Prostate gland (tissue), 2 donors: ENCODE data around the gene ARPP19. TPM values are rescaled to one million over a fixed set of nuclear protein-coding genes. Genes with fewer than 3 reads are reported as not detected.
"Not testable (repeated sequence)": the region's sequence is repeated elsewhere in the genome, so short reads cannot be mapped to it uniquely, and the experiment has no call there.

Experiments used
- DNase-seq: peaks from one replicate; pipeline ENCODE4 v3.0.0-alpha.2; 2019; ENCODE audit warnings: low spot score
- H3K27ac ChIP-seq, 2 donors: fragments of 200-600 bp; sonication (generic); 2 replicates each; pipeline ENCODE4 v1.5.1; 2017 to 2019
- H3K27me3 ChIP-seq: fragments of 200-600 bp; sonication (generic); replicated peaks from 2 replicates; pipeline ENCODE4 v1.5.1; 2019; ENCODE audit not compliant: insufficient read depth
- H3K36me3 ChIP-seq, 2 donors: fragments of 200-600 bp; sonication (generic); 1 replicate in 1 of 2; 2 replicates in 1 of 2; pipeline versions ENCODE4 v1.5.1 to v1.8.1; 2017 to 2019
- H3K4me1 ChIP-seq: fragments of 200-600 bp; sonication (generic); replicated peaks from 2 replicates; pipeline ENCODE4 v1.5.1; 2019
- H3K4me3 ChIP-seq, 2 donors: fragments of 200-600 bp; sonication (generic); 2 replicates each; pipeline ENCODE4 v1.5.1; 2017 to 2019
- H3K9me3 ChIP-seq: fragments of 200-600 bp; sonication (generic); 2 replicates; pipeline ENCODE4 v1.5.1; 2017
- POLR2A ChIP-seq: fragments of 450-650 bp; IDR thresholded peaks from one replicate; pipeline ENCODE4 v1.6.1; 2016; ENCODE audit warnings: antibody characterized with exemption, mild to moderate bottlenecking
- POLR2AphosphoS5 ChIP-seq: sonication (generic); formaldehyde crosslinking; IDR thresholded peaks from one replicate; pipeline ENCODE4 v1.6.1; 2017; ENCODE audit warnings: antibody characterized with exemption
- WGBS: methylation state at CpG from one replicate; pipeline ENCODE4 v1.1.5; 2018; 5-methylcytosine and 5-hydroxymethylcytosine counted together
- intact Hi-C: fragments of 100-400 bp; cut with DNase I; formaldehyde crosslinking; loops from one replicate; pipeline ENCODE4 v1.14.2; 2022
- total RNA-seq, 2 donors: library from RNA; depleted of rRNA; stranded (reverse); fragments of >200 nt; gene quantifications; one replicate each; pipeline ENCODE4 v1.1.0, GENCODE V29; 2016
- TF ChIP-seq, protein P1 (sequence below), 4 experiments: fragments of 200-600 bp in 2 of 4; fragments of 450-650 bp in 2 of 4; sonication (generic) in 2 of 4; IDR thresholded peaks; 1 replicate in 3 of 4; 2 replicates in 1 of 4; pipeline ENCODE4 v1.5.1; 2016 to 2019; ENCODE audit warnings: antibody characterized with exemption in 4 of 4, mild to moderate bottlenecking in 2 of 4, moderate library complexity in 2 of 4

The ARPP19 gene
- total RNA-seq, 2 donors from 2014 or later, result 86.9 to 130 TPM

DNA sequence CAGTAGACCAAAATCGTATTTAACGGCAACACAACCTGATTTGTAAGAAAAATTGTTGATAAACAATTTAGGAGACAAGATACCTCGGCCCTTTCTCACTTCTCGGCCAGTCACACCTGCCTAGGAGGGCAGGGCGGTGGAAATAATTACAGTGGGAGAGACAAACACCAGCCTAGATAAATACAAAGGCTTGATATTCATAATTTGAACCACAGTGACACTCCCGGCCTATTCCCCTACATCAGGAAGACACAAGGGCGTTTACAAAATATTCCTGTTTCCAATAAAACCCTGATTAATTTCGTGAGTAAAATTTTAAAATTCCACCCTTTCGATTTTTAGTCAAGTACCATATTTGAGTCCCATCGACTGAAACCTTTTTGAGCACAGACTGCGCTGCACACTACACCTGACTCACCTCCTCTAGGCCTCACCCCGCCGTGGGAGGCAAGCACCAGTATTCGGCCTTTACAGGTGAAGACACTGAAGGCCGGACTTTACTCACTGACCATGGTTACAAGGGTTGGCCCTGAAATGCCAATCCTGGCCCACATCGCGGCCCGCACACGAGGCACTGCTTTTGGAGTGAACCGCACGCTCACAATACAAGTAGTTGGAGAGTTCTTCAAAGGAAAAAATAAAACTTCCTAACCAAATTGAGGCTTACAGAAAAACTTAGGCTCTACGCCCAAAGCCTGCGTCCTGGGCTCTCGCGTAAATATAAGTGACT, 794 bp downstream of the ARPP19 start:
- no peaks in the 10 kb centered on the region for H3K9me3 ChIP-seq
- intact Hi-C loops, result loop anchor here (5.0 kb wide), 1 partner anchor 109 kb away; the partner anchor contains the start of gene ATOSA
- TF ChIP-seq, protein P1, sequence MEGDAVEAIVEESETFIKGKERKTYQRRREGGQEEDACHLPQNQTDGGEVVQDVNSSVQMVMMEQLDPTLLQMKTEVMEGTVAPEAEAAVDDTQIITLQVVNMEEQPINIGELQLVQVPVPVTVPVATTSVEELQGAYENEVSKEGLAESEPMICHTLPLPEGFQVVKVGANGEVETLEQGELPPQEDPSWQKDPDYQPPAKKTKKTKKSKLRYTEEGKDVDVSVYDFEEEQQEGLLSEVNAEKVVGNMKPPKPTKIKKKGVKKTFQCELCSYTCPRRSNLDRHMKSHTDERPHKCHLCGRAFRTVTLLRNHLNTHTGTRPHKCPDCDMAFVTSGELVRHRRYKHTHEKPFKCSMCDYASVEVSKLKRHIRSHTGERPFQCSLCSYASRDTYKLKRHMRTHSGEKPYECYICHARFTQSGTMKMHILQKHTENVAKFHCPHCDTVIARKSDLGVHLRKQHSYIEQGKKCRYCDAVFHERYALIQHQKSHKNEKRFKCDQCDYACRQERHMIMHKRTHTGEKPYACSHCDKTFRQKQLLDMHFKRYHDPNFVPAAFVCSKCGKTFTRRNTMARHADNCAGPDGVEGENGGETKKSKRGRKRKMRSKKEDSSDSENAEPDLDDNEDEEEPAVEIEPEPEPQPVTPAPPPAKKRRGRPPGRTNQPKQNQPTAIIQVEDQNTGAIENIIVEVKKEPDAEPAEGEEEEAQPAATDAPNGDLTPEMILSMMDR (IDR thresholded peaks at IDR 0.05), result no peak
- TF ChIP-seq POLR2AphosphoS5, result peak; percentile 5
- H3K4me3 ChIP-seq, result peak overlapping the region; percentile 63 to 81
- no peaks in the 10 kb centered on the region for H3K27me3 ChIP-seq
- DNase-seq, result peak; percentile 23
- H3K36me3 ChIP-seq, result no peaks in the 10 kb centered on the region
- WGBS, result 3% methylated on average over 25 of the region's 25 CpGs
- no peaks in the 10 kb centered on the region for H3K4me1 ChIP-seq
- peak overlapping the region; percentile 91 for H3K27ac ChIP-seq

DNA sequence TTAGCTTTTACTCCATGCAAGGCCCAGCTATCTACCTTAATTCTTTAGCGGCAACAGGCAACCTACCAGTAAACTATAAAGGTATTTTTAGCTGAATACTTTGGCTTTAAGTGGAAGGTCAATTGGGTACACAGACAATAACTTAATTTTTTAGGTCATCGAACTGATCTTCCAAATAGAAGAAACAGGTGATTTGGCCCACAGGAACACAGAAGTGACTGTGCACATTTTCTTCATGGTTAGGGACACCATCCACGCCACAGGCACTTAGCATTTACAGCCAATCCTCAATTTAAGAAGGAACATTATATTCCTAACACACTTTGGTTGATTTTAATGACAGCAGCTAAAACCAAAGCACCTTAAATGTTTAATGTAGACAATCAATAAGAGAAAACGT, 1.9 kb downstream of the ARPP19 start:
- intact Hi-C loops, result loop anchor here (5.0 kb wide), 1 partner anchor 110 kb away; the partner anchor contains the start of gene ATOSA
- Histone ChIP-seq H3K4me1 (no peaks in the 10 kb centered on the region), H3K27ac (no peak overlapping the region), H3K36me3 (no peaks in the 10 kb centered on the region), H3K9me3 (no peaks in the 10 kb centered on the region), H3K27me3 (no peaks in the 10 kb centered on the region), H3K4me3 (no peak overlapping the region)
- DNase-seq, result no peak
- WGBS, result 53% methylated on average over 4 of the region's 4 CpGs
- TF ChIP-seq POLR2AphosphoS5 (no peak), POLR2A (no peak)
- TF ChIP-seq, protein P1 (IDR thresholded peaks at IDR 0.05), result no peak

DNA sequence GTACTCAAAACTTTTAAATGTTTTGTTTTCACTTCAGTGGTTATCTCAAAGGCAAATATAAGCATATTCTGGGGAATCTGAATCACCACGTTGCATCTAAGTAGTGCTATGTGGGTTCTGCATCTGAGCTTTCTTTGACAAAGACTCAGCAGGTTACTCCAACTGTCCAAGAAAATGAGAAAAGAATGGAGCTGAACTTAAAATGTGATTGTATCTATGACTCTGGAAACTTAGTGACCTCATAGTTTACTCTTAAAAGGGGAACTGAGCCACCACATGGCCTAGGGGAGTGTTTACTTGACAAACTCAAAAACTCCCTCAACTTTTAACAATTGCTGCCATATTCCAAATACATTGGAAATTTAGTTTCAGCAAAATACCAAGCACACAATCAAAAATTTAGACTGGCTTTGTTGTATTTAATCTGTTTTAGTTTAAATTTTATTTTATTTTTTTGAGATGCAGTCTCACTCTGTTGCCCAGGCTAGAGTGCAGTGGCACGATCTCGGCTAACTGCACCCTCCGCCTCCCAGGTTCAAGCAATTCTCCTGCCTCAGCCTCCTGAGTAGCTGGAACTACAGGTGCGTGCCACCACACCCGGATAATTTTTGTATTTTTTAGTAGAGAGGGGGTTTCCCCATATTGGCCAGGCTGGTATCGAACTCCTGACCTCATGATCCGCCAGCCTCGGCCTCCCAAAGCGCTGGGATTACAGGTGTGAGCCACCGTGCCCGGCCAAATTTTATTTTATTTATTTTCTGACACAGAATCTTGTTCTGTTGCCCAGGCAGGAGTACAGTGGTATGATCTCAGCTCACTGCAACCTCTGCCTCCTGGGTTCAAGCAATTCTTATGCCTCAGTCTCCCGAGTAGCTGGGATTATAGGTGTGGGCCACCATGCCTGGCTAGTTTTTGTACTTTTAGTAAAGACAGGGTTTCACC, 3.1 kb downstream of the ARPP19 start:
- 94% methylated on average over 13 of the region's 13 CpGs for WGBS
- H3K27ac ChIP-seq, H3K27me3 ChIP-seq, H3K9me3 ChIP-seq, H3K4me3 ChIP-seq, H3K36me3 ChIP-seq, H3K4me1 ChIP-seq, DNase-seq: not testable (repeated sequence)
- intact Hi-C loops, result loop anchor here (5.0 kb wide), 1 partner anchor 112 kb away; the partner anchor contains the start of gene ATOSA

DNA sequence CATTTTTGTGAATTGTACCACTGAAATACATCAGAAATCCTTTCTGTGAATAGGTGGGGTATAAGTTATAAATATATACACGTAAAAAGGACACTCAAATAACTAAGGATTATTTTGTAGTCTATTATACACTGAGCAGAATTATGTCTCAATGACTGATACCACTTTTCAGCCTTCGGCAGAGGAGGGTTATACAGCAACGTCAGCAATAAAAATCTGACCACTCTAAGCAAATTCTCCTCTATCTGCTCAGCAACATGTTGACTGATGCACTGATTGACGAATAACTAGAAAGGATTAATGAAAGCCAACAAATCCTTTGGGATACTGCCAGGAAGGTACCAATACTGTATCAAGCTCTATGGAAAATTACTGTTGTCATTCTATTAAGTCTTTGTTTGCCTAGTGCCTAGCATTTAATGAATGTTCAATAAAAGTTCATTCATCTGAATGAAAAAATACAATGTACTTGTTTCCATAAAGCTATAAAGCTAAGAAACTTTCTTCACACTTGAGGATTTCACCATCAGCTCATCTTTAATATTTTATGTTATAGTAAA, 5.2 kb downstream of the ARPP19 start:
- WGBS, result 56% methylated on average over 4 of the region's 4 CpGs
- no peak for DNase-seq
- Histone ChIP-seq H3K9me3 (no peaks in the 10 kb centered on the region), H3K36me3 (no peaks in the 10 kb centered on the region), H3K27ac (no peak overlapping the region), H3K27me3 (no peaks in the 10 kb centered on the region), H3K4me1 (no peaks in the 10 kb centered on the region), H3K4me3 (no peak overlapping the region)
- intact Hi-C loops, result no loop called here
- TF ChIP-seq POLR2AphosphoS5 (no peak), POLR2A (no peak)
- TF ChIP-seq, protein P1 (IDR thresholded peaks at IDR 0.05), result no peak

DNA sequence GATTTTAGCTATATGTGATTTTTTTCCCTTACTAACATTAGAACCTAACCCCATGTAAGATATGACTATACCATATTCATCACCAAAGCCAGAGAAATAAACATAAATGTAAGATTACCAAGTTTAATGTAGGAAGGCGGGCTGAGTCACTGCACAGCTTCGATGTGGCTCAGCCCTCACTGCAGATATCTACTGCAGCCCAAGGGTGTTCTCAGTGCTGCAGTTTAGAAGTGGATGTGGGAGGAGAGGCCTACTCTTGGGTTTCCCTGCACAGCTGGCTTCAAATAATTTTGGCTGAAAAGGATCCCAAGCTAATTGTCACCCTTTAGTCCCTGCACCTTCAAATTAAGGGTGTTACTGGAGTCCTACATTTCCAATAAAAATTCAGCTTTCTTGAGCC, 9.3 kb downstream of the ARPP19 start:
- intact Hi-C loops, result no loop called here
- Histone ChIP-seq H3K4me1 (no peaks in the 10 kb centered on the region), H3K27ac (no peak overlapping the region), H3K4me3 (no peak overlapping the region), H3K36me3 (no peaks in the 10 kb centered on the region), H3K9me3 (no peaks in the 10 kb centered on the region), H3K27me3 (no peaks in the 10 kb centered on the region)
- TF ChIP-seq, protein P1 (IDR thresholded peaks at IDR 0.05), result no peak
- 90% methylated on average over 2 of the region's 2 CpGs for WGBS
- no peak for DNase-seq
